Stimulated activated CD8-positive, alpha-beta memory T cell treated with anti-CD3 and anti-CD28 coated beads, Interleukin-4, amount 100 ng/mL, for 4 hours (primary cell): ENCODE data around the gene HTR2B.
"Not testable (repeated sequence)": the region's sequence is repeated elsewhere in the genome, so short reads cannot be mapped to it uniquely, and the experiment has no call there.

Experiments
- DNase-seq, 2 donors: peaks; one replicate each; pipeline ENCODE4 v3.0.0-alpha.2; 2020; ENCODE audit warnings: low read depth in 2 of 2, low spot score in 1 of 2

The HTR2B gene

DNA sequence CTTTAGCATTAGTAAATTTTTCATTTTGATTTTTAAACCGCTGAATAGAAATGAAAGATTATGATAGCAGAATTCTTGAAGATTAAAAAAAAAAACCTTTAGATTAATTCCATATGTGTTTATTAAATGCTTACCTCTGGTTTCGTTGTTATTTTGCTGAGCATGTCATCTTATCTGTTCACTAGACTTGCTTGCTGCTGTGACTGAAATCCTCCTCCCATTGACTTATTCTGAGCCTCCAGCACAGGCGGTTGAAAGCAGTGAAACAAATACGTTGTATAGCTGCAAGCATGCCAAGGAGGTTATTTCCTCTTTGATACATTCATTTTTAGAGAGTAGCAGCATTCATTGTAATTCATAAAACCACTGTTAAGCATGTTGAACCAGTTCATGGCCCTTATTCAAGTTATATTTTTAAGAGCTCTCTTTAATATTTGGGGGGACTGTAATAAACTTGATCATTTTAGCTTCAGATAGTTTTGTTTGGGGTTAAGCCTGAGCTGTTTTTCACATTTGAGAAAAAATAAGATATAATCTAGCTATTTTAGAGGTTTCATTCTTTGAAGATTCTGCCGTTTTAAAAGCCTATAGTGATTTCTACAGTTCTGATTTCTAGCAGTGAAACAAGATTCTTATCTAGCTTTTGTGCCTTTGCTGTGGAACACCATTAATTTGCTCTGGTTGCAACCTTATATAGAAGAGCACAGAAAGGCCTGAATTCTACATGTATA, at the start of gene HTR2B:
Gene HTR2B (minus strand): TSS at position 205 of the 731 bp plus-strand sequence. CDS start 1,278 bp downstream, outside the sequence.
- DNase-seq: no peak

DNA sequence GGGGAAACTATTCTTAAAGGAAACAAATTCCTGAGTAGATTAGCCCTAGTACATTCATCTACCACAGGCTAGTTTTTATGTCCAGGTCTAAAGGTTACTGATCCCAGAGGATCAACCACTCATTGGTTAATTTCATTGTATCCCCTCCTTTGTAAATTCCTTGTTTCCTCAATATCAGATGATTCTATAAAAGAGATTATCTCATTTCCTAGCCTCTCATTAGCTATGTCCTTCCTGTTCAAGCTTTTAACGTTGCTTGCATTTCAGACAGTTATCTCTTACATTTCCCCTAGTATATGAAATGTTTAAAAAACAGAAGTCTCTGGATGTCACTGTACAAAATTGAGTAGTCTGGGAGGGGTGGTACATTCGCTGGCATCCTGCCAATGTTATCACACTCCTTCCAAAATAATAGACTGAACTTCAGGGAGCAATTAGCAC, 49.4 kb upstream of the HTR2B start:
- DNase-seq: no peak

- DNase-seq: no peak
Observed at GRCh38 chr2:231172025-231172424, 47.2 kb upstream of the HTR2B start.

DNA sequence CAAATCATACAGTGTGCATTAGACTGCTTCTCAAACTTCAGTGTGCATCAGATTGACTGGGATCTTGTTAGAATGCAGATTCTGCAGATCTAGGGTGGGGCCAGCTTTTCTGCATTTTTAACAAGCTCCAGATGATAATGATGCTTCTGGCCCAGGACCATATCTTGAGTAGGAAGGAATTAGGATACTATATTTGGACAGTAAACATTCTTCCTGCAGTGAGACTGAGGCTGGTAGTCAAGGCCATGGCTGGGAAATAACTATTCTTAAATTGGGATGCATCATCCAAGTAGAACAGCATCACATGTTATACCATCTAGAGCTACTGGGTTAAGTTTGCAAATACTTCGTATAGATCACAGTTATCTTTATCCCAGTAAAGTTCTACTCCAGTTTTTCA, 45.2 kb upstream of the HTR2B start:
- DNase-seq: no peak

- no peak for DNase-seq
Observed at GRCh38 chr2:231169488-231169887, 44.6 kb upstream of the HTR2B start.

DNA sequence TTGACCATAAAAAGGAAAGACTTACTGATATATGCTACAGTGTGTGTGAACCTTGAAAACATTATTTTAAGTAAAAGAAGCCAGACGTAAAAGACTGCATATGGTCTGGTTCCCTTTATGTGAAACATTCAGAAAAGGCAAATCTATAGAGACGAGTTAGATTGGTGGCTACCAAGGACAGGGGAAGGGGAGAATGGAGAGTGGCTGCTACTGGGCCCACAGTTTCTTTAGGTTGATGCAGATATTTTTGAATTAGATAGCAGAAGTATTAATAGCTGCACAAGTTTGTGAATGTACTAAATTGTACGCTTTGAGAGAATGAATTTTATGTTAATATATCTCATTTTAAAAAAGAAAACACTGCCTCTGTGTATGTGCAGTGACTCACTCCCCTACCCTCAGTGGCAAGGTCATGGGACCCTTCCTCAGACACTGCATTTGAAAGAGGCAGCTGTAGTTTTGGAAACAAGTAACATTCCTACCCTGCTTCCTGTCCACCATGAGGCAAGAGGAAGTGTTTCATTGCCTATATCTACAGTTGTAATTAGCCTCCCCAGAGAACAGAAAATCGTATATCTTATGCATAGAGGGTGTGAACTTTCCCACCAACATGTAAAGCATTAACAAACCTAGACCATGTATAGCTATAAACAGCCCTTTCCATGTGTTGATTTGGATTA, 43.8 kb upstream of the HTR2B start:
- DNase-seq: no peak

DNA sequence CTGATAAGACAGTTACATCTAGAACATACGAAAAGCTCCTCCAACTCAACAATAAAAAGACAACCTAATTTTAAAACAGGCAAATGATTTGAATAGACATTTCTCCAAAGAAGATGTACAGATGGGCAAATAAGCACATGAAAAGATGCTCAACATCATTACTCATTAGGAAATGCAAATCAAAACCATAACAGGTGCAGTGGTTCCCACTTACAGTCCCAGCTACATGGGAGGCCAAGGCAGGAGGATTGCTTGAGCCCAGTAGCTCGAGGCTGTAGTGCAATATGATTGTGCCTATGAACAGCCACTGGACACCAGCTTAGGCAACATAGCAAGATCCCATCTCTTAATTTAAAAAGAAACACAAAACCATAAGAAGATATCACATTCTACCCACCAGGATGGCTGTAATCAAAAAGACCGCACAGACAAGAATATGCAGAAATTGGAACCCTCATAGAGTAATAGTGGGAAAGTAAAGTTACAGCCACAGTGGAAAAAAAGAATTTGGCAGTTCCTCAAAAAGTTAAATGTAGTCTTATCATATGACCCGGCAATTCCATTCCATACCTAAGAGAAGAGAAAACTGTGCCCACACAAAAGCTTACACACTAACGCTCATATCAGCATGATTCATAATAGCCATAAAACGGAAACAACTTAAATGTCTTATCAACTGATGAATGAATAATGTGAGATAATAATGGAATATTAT, 43.1 kb upstream of the HTR2B start:
- DNase-seq: no peak

GRCh38 chr2:231163414-231164095, 38.7 kb upstream of the HTR2B start:
- DNase-seq: no peak

- no peak for DNase-seq
Observed at GRCh38 chr2:231163011-231163410, 38.2 kb upstream of the HTR2B start.

- no peak for DNase-seq
Observed at GRCh38 chr2:231161877-231162329, 37.1 kb upstream of the HTR2B start.

GRCh38 chr2:231161252-231161839, 36.5 kb upstream of the HTR2B start:
- no peak for DNase-seq

GRCh38 chr2:231160701-231161100, 35.9 kb upstream of the HTR2B start:
- DNase-seq: no peak

DNA sequence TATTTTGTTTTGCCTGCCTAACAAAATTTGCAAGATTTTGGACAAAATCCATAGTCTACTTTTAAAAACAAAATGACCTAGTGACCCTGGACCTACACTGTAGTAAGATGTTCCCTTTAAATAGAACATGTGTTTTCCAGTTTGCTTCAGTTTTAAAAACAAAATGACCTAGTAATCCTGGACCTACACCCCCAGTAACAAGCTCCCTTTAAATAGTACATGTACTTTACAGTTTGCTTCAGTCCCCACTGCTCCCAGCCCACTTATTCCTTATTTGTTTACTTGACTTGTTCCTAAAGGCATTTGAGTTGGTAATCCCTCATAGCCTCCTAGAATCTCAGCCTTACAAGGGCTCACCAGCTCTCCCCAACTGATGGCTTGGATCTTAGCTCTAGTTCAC, 34.5 kb upstream of the HTR2B start:
- no peak for DNase-seq

- no peak for DNase-seq
Observed at GRCh38 chr2:231152800-231153557, 28.1 kb upstream of the HTR2B start.

DNA sequence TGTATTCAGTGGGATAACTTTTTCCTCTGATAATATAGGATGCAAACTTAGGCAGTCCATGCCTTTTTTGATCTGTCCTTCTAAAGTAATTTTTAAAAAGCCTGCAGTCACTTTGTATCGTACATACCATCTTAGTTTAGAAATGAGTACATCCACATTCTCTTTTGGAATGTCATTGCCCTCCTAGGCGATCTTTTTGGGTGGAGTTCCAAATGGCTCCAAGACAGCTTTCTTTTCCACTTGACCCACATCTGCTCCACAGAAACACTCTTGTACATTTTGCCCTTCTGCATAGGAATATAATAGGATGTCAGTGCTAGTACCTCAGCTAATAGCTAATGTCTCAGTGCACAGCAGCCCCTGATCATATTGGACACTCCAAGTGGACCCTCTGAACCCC, 21.8 kb upstream of the HTR2B start:
- no peak for DNase-seq

DNA sequence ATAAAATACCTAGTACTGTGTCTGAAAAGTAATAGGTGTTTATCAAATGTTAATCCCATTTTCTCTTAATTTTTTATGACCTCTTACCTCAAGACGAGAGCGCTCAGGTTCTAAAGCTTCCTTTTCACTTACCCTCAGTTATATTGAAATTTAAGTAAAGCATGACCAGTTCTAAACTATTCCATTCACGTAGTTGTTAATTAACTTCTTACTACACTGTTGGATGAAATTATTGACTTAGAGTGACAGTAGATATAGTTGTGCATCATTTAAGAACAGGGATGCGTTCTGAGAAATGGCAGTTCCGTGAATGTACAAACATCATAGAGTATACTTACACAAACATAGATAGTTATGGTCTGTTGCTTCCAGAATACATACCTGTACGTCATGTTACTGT, 20.1 kb upstream of the HTR2B start:
- no peak for DNase-seq

DNA sequence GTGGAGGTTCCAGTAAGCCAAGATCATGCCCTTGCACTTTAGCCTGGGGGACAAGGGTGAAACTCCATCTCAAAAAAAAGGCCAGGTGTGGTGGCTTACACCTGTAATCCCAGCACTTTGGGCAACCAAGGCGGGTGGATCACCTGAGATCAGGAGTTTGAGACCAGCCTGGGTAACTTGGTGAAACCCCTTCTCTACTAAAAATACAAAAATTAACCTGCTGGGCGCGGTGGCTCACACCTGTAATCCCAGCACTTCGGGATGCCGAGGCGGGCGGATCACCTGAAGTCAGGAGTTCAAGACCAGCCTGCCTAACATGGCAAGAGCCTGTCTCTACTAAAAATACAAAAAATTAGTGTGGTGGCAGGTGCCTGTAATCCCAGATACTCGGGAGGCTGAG, 16.0 kb upstream of the HTR2B start:
- DNase-seq: not testable (repeated sequence)

DNA sequence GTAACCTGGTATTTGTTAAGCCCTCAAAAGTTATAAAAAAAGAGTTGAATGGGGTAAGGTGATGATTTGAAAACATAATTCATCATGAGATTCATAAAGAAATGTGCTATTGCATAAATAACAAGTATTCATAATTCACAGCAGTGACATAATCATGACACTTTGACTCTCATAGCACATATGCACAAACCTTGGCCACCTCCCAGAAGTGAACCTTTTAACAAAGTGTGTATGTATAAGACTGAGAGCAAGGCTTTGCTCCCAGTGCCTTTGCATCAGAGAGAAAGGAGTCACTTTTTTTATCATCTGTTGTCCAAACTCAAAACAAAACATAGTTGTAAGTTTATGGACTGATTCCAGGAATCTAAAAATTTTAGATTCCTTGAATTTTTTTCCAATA, 15.0 kb upstream of the HTR2B start:
- no peak for DNase-seq

GRCh38 chr2:231138699-231139098, 13.9 kb upstream of the HTR2B start:
- DNase-seq: no peak

GRCh38 chr2:231134910-231135655, 10.2 kb upstream of the HTR2B start:
- DNase-seq: no peak
